ENCODE measurements around the gene WFIKKN1.

DNA sequence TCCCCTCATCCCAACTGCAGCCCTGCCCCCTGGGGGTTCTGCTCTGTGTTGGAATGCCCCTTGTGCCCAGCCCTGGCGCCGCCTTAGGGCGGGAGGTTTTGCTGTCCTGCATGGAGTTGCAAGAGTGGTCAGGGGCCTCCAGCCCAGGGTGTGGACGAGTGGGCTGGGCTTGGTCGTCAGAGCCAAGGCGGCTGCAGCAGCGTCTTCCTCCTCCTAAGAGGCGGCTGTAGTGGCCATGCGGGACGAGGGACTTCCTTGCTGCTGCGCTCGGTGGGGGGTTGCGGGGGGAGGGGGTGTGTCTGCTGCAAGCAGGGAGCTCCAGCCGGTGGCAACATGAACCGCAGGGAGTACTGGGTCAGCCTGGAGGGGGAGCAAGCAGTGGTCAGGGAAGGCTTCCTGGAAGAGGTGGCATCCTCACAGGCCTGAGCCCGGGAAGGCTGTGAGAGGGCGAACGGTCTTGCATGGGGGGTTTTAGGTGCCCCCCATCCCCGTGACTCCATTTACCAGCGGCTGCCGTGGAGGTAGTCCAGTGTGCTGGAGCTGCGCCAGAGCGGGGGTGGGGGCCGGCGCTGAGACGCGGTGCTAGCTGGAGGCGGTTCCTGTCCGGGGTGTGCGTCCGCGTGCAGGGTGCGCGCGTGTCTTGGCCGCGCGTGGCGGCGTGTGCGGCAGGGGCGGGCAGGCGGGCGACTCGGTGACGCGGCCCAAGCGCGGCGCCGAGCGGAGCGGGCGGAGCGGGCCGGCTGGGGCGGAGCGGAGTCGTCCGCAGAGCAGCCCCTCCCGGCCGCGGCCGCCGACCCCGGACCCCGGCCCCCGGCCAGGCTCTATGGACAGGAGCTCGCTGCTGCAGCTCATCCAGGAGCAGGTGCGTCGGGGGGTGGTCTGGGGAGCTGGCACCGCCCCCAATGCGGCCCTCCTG is 44.4 kb downstream of the WFIKKN1 start, which contains the start of gene RHBDL1:
- TF ChIP-seq, protein P1, sequence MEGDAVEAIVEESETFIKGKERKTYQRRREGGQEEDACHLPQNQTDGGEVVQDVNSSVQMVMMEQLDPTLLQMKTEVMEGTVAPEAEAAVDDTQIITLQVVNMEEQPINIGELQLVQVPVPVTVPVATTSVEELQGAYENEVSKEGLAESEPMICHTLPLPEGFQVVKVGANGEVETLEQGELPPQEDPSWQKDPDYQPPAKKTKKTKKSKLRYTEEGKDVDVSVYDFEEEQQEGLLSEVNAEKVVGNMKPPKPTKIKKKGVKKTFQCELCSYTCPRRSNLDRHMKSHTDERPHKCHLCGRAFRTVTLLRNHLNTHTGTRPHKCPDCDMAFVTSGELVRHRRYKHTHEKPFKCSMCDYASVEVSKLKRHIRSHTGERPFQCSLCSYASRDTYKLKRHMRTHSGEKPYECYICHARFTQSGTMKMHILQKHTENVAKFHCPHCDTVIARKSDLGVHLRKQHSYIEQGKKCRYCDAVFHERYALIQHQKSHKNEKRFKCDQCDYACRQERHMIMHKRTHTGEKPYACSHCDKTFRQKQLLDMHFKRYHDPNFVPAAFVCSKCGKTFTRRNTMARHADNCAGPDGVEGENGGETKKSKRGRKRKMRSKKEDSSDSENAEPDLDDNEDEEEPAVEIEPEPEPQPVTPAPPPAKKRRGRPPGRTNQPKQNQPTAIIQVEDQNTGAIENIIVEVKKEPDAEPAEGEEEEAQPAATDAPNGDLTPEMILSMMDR (conservative IDR thresholded peaks at IDR 0.05; ENCODE audit: low read depth in 2 of 2), result peak in 1 of 2 experiments; percentile 31; a peak in 1 of 4 replicates
- no peak for TF ChIP-seq EZH2phosphoT487 (IDR thresholded peaks at IDR 0.05; ENCODE audit: unreplicated experiment)
- TF ChIP-seq POLR2AphosphoS5 (IDR thresholded peaks at IDR 0.05; ENCODE audit: low read depth), result 0 out of 2 replicates have a peak, but pooled peaks have one; percentile 16
- no peak for TF ChIP-seq REST (IDR thresholded peaks at IDR 0.05; ENCODE audit: unreplicated experiment)
- no peak for TF ChIP-seq CREB1 (CRISPR knock-in tag; IDR thresholded peaks at IDR 0.05; ENCODE audit: low read depth)
- no peak for TF ChIP-seq EZH2 (IDR thresholded peaks at IDR 0.05; ENCODE audit: low read depth, unreplicated experiment)
- no peak for TF ChIP-seq JUNB (IDR thresholded peaks at IDR 0.05; ENCODE audit: unreplicated experiment)
- no peak for TF ChIP-seq NANOG (IDR thresholded peaks at IDR 0.05; ENCODE audit: borderline replicate concordance)
- TF ChIP-seq ZNF462 (CRISPR knock-in tag; IDR thresholded peaks at IDR 0.05), result no peak
- TF ChIP-seq ETS1 (IDR thresholded peaks at IDR 0.05), result no peak
- no peak for TF ChIP-seq STAT1 (IDR thresholded peaks at IDR 0.05; ENCODE audit: unreplicated experiment)
- no peak for TF ChIP-seq ZNF331 (CRISPR knock-in tag; IDR thresholded peaks at IDR 0.05; ENCODE audit: low read depth)
- TF ChIP-seq ZNF114 (CRISPR knock-in tag; IDR thresholded peaks at IDR 0.05), result no peak

Data from GM23338 (cell line).